Measurements from ENCODE around the gene PKNOX2.

PKNOX2 gene

DNA sequence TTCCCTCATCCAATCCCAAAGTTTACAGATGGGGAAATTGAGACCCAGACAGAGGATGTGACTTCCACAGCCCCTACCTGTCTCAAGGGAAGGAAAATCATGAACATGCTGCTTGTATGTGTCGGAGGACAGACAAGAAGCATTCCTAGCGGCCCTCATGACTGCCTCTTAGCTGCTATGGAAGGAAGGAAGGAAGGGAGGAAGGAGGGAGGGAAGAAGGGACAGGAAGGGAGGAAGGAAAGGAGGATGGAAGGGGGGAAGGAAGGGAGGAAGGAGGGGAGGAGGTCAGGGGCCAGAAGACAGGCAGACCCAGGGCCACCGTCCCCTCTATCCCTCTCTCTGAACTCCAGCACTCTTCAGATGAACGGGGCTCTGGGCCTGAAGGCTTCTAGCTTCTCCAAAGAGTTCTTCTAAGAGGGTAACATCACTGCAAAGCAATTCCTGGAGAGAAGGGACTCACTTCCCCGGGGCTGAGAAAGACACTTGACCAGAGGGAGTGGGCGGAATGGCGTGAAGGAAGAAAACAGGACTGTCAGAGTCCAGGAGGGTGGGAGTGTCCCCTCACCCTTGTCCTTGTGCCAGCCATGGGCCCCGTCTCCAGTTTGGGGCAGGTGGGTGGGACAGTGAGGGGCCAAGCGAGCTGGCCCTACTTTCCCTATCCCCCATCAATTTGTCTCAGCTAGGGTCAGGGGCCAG, 182.2 kb downstream of the PKNOX2 start:
- Histone ChIP-seq H3K27me3 (ENCODE audit: insufficient read depth, poor library complexity, severe bottlenecking) (peaks cover 2% of the 10 kb centered on the region), H3K27ac (replicated peaks) (no peak overlapping the region)
- TF ChIP-seq GABPA (IDR thresholded peaks at IDR 0.05; ENCODE audit: low read depth) = no peak
- no peak for TF ChIP-seq SPI1 (IDR thresholded peaks at IDR 0.05; ENCODE audit: borderline replicate concordance, low read depth)
- TF ChIP-seq, protein P1, sequence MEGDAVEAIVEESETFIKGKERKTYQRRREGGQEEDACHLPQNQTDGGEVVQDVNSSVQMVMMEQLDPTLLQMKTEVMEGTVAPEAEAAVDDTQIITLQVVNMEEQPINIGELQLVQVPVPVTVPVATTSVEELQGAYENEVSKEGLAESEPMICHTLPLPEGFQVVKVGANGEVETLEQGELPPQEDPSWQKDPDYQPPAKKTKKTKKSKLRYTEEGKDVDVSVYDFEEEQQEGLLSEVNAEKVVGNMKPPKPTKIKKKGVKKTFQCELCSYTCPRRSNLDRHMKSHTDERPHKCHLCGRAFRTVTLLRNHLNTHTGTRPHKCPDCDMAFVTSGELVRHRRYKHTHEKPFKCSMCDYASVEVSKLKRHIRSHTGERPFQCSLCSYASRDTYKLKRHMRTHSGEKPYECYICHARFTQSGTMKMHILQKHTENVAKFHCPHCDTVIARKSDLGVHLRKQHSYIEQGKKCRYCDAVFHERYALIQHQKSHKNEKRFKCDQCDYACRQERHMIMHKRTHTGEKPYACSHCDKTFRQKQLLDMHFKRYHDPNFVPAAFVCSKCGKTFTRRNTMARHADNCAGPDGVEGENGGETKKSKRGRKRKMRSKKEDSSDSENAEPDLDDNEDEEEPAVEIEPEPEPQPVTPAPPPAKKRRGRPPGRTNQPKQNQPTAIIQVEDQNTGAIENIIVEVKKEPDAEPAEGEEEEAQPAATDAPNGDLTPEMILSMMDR (IDR thresholded peaks at IDR 0.05; ENCODE audit: insufficient read depth, low read length) = no peak
- TF ChIP-seq POLR2AphosphoS5 (IDR thresholded peaks at IDR 0.05; ENCODE audit: low read depth) = no peak
- TF ChIP-seq REST (IDR thresholded peaks at IDR 0.05; ENCODE audit: insufficient replicate concordance, low read depth) = no peak

GRCh38 chr11:125347261-125347585, 182.7 kb downstream of the PKNOX2 start:
- Histone ChIP-seq H3K4me3 (replicated peaks; ENCODE audit: insufficient read depth, low read length) (no peak overlapping the region), H3K27me3 (ENCODE audit: insufficient read depth, poor library complexity, severe bottlenecking) (peaks cover 2% of the 10 kb centered on the region), H3K27ac (replicated peaks) (no peak overlapping the region)
- TF ChIP-seq REST (IDR thresholded peaks at IDR 0.05; ENCODE audit: insufficient replicate concordance, low read depth) (no peak), SPI1 (IDR thresholded peaks at IDR 0.05; ENCODE audit: borderline replicate concordance, low read depth) (no peak), GABPA (IDR thresholded peaks at IDR 0.05; ENCODE audit: low read depth) (no peak), POLR2AphosphoS5 (IDR thresholded peaks at IDR 0.05; ENCODE audit: low read depth) (no peak)
- TF ChIP-seq, protein P1 (IDR thresholded peaks at IDR 0.05; ENCODE audit: insufficient read depth, low read length) = no peak
- DNase-seq (ENCODE audit: low read depth in 1 of 2, low spot score in 1 of 2) = no peak

More for the DNA sequence above, 182.2 kb downstream of the PKNOX2 start:
- no peak overlapping the region for H3K4me3 ChIP-seq (replicated peaks; ENCODE audit: insufficient read depth, low read length)
- DNase-seq (ENCODE audit: low read depth in 1 of 2, low spot score in 1 of 2) = no peak

DNA sequence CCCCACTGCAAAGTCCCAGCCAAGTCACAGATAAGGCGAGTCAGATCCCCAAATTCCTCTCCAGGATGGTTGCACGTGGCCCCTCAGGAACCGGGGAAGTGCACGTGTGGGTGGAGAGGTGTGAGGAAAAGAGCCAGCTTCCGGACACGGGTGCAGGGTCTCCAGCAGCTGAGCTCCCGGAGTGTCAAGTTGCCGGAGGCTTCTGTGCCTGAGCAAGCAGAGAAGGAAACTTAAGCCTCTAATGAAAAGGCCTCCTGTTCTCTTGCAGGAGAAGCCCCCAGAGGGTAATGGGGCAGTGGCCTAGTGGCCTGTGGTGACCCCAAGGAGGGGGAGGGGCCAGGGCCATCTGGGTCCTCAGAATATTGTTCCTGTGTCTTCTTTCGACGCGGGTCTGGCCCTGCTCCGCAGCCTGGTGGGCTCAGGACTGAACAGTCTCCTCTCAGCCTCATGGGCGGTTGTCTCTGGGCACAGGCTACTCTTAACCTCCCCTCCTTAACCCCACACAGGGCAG, 183.6 kb downstream of the PKNOX2 start:
- Histone ChIP-seq H3K4me3 (replicated peaks; ENCODE audit: insufficient read depth, low read length) (no peak overlapping the region), H3K27ac (replicated peaks) (no peak overlapping the region), H3K27me3 (ENCODE audit: insufficient read depth, poor library complexity, severe bottlenecking) (peaks cover 2% of the 10 kb centered on the region)
- TF ChIP-seq, protein P1 (IDR thresholded peaks at IDR 0.05; ENCODE audit: insufficient read depth, low read length) = no peak
- TF ChIP-seq REST (IDR thresholded peaks at IDR 0.05; ENCODE audit: insufficient replicate concordance, low read depth) = no peak
- no peak for TF ChIP-seq GABPA (IDR thresholded peaks at IDR 0.05; ENCODE audit: low read depth)
- TF ChIP-seq SPI1 (IDR thresholded peaks at IDR 0.05; ENCODE audit: borderline replicate concordance, low read depth) = no peak
- TF ChIP-seq POLR2AphosphoS5 (IDR thresholded peaks at IDR 0.05; ENCODE audit: low read depth) = no peak
- no peak for DNase-seq (ENCODE audit: low read depth in 1 of 2, low spot score in 1 of 2)
